ENCODE data around the gene GBP2.

GRCh38 chr1:89143484-89143883, 17.6 kb upstream of the GBP2 start:
- TF ChIP-seq CTCF (IDR thresholded peaks at IDR 0.05; ENCODE audit: low read depth, low read length), result no peak
- no peak for TF ChIP-seq EZH2phosphoT487 (IDR thresholded peaks at IDR 0.05; ENCODE audit: low read depth)

Measured in OCI-LY3 (cell line).